Measurements from ENCODE around the gene MINDY4. TPM values are rescaled to one million over a fixed set of nuclear protein-coding genes. Genes with fewer than 3 reads are reported as not detected.

Gene MINDY4
- total RNA-seq, 4 donors from 2014 or later, result 8.4 to 31.1 (median 20.2) TPM

DNA sequence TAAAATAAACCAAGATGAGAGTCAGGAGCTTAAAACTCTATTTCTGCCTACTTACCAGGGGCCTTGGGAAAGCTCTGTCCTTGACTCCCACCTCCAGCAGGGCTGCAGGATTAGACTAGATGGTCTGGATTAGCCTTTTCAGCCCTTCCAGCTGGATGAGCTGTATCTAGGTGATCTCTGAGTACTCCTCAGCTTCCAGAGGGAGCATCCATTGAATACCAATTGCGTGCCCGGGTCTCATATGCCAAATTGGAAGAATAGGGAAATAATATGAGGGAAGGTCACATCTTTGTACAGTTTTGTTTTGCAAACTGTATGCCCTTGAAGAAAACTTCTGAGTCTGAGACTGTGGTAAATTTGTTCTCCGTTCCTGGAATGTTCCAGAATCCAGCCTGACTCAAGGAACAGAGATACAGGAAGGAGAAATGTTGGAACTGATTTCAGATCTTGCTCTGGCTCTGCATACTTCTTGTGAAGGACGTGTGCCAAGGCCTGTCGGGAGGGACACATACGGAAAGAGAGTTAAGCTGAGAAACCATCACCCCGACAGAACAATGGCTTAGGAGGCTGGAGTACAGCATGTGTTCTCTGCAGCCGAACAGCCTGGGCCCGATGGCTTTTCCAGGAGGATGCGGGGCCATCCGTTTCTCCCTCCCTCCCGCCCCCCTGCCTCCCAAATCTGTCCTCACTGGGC is 44.9 kb downstream of the MINDY4 start:
- 39% methylated on average over 12 of the region's 12 CpGs for WGBS
- intact Hi-C loops (cut with DNase I), result loop anchor here (2.0 kb wide), 1 partner anchor 97 kb away; no protein-coding TSS in a partner anchor
- H3K9me3 ChIP-seq, result no peaks in the 10 kb centered on the region
- no peak for TF ChIP-seq POLR2A (IDR thresholded peaks at IDR 0.05; ENCODE audit: low read depth)
- TF ChIP-seq, protein P1, sequence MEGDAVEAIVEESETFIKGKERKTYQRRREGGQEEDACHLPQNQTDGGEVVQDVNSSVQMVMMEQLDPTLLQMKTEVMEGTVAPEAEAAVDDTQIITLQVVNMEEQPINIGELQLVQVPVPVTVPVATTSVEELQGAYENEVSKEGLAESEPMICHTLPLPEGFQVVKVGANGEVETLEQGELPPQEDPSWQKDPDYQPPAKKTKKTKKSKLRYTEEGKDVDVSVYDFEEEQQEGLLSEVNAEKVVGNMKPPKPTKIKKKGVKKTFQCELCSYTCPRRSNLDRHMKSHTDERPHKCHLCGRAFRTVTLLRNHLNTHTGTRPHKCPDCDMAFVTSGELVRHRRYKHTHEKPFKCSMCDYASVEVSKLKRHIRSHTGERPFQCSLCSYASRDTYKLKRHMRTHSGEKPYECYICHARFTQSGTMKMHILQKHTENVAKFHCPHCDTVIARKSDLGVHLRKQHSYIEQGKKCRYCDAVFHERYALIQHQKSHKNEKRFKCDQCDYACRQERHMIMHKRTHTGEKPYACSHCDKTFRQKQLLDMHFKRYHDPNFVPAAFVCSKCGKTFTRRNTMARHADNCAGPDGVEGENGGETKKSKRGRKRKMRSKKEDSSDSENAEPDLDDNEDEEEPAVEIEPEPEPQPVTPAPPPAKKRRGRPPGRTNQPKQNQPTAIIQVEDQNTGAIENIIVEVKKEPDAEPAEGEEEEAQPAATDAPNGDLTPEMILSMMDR (IDR thresholded peaks at IDR 0.05), result no peak
- TF ChIP-seq POLR2AphosphoS5 (IDR thresholded peaks at IDR 0.05), result peak; percentile 37 to 61
- H3K4me1 ChIP-seq, result peaks cover 48 to 72% (median 67%) of the 10 kb centered on the region in 4 donors
- peak overlapping the region in 1 of 4 donors; percentile 6 for H3K4me3 ChIP-seq
- no peaks in the 10 kb centered on the region for H3K27me3 ChIP-seq
- peak; percentile 92 for DNase-seq (ENCODE audit: extremely low spot score)
- H3K27ac ChIP-seq (replicated peaks in 1 of 4), result peak overlapping the region; percentile 84 to 92 (median 90)
- no peaks in the 10 kb centered on the region for H3K36me3 ChIP-seq

GRCh38 chr7:30816645-30817370 is 45.6 kb downstream of the MINDY4 start:
- TF ChIP-seq EP300 (IDR thresholded peaks at IDR 0.05) (no peak), POLR2AphosphoS5 (IDR thresholded peaks at IDR 0.05) (no peak), POLR2A (IDR thresholded peaks at IDR 0.05; ENCODE audit: low read depth) (no peak)
- TF ChIP-seq, protein P1 (IDR thresholded peaks at IDR 0.05), result no peak
- Histone ChIP-seq H3K4me3 (peak overlapping the region in 1 of 4 donors; percentile 6), H3K9me3 (no peaks in the 10 kb centered on the region), H3K27me3 (no peaks in the 10 kb centered on the region), H3K36me3 (no peaks in the 10 kb centered on the region), H3K4me1 (peaks cover 48 to 80% (median 72%) of the 10 kb centered on the region in 4 donors), H3K27ac (replicated peaks in 1 of 4) (peak overlapping the region; percentile 84 to 92 (median 90))
- 50% methylated on average over 6 of the region's 6 CpGs for WGBS
- peak; percentile 77 for DNase-seq (ENCODE audit: extremely low spot score)
- intact Hi-C loops (cut with DNase I), result no loop called here

- TF ChIP-seq POLR2AphosphoS5 (IDR thresholded peaks at IDR 0.05) (no peak), EP300 (IDR thresholded peaks at IDR 0.05) (no peak), POLR2A (IDR thresholded peaks at IDR 0.05; ENCODE audit: low read depth) (no peak)
- TF ChIP-seq, protein P1 (IDR thresholded peaks at IDR 0.05), result no peak
- DNase-seq (ENCODE audit: extremely low spot score), result no peak
- Histone ChIP-seq H3K4me3 (no peak overlapping the region), H3K27ac (replicated peaks in 1 of 4) (peak overlapping the region; percentile 84 to 92 (median 90)), H3K27me3 (no peaks in the 10 kb centered on the region), H3K4me1 (peaks cover 48 to 85% (median 77%) of the 10 kb centered on the region in 4 donors), H3K36me3 (no peaks in the 10 kb centered on the region), H3K9me3 (no peaks in the 10 kb centered on the region)
- intact Hi-C loops (cut with DNase I), result no loop called here
- 89% methylated on average over 7 of the region's 7 CpGs for WGBS
These were observed 46.2 kb downstream of the MINDY4 start for GRCh38 chr7:30817371-30817767.

DNA sequence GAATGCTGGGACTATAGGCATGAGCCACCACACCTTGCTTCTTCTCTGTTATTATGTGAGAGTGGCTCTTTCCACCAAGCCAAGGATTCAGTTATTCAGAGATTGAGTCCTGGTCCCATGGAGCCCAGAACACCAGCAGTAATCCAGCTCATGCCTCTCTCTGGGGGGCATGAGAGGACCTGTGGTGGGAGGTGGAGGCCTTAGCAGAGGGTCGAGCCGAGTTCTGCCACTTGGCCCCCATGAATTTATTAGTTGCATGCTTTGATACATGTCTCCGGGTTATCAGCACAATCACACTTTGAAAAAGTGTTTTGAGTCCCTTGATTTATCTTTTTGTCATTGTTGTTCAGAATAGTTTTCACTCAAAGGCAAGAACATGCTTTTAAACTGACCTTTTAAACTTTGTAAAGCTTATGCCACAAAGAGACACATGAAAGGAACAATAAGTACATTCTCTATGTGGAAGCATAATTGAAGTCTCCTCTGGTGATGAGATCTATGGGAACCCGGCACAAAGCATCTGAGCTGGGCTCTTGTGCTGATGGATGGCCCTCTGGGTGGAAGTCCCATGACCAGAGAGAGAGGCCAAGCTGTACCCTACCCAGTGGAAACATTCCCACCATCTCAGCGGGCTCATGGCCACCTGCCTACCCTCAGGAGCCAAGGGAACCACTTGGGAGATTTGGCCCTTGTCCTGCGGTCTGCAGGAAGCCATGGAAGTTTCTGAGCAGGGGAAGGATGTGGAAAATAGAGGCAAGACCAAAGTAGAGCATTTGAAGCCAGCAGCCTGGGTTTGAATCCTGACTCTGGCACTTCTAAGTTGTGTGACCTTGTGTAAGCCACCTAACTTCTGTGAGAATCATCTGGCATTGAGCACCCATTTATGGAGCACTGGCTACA is 53.9 kb downstream of the MINDY4 start:
- DNase-seq (ENCODE audit: extremely low spot score), result peak; percentile 84
- H3K27ac ChIP-seq (replicated peaks in 1 of 4), result peak overlapping the region in 1 of 4 donors; percentile 44
- no peaks in the 10 kb centered on the region for H3K9me3 ChIP-seq
- intact Hi-C loops (cut with DNase I), result no loop called here
- H3K4me3 ChIP-seq, result no peak overlapping the region
- no peak for TF ChIP-seq POLR2A (IDR thresholded peaks at IDR 0.05; ENCODE audit: low read depth)
- TF ChIP-seq POLR2AphosphoS5 (IDR thresholded peaks at IDR 0.05), result no peak
- no peak for TF ChIP-seq EP300 (IDR thresholded peaks at IDR 0.05)
- TF ChIP-seq, protein P1 (IDR thresholded peaks at IDR 0.05), result no peak
- WGBS, result 90% methylated on average over 6 of the region's 6 CpGs
- H3K27me3 ChIP-seq, result no peaks in the 10 kb centered on the region
- peaks cover 0 to 9% (median 0%) of the 10 kb centered on the region in 4 donors for H3K36me3 ChIP-seq
- H3K4me1 ChIP-seq, result peaks cover 0 to 56% (median 26%) of the 10 kb centered on the region in 4 donors
